HepG2 (cell line): ENCODE measurements around the gene GRHL1. TPM values are rescaled to one million over a fixed set of nuclear protein-coding genes. Genes with fewer than 3 reads are reported as not detected.

Experiments
- ELF4 ChIP-seq: sonication (generic); formaldehyde crosslinking; IDR thresholded peaks from 2 replicates; pipeline ENCODE4 v1.5.0; 2020; ENCODE audit warnings: missing genetic modification reagents, mild to moderate bottlenecking, moderate library complexity, borderline replicate concordance
- HIC2 ChIP-seq: sonication (generic); formaldehyde crosslinking; IDR thresholded peaks from 2 replicates; pipeline ENCODE4 v1.9.0; 2022; ENCODE audit warnings: low read depth, missing genetic modification reagents
- HOXA3 ChIP-seq: sonication (generic); formaldehyde crosslinking; IDR thresholded peaks from 2 replicates; pipeline ENCODE4 v1.5.0; 2020; ENCODE audit warnings: missing genetic modification reagents
- PBX2 ChIP-seq: IDR thresholded peaks from 2 replicates; pipeline ENCODE4 v1.6.1; 2016; ENCODE audit warnings: control low read depth
- RFX1 ChIP-seq: fragments of 450-650 bp; IDR thresholded peaks from 2 replicates; pipeline ENCODE4 v1.6.1; 2017
- ZBTB10 ChIP-seq: sonication (generic); formaldehyde crosslinking; IDR thresholded peaks from 2 replicates; pipeline ENCODE4 v1.4.0; 2020; ENCODE audit warnings: missing genetic modification reagents, borderline replicate concordance
- ZFP91 ChIP-seq: sonication (generic); formaldehyde crosslinking; IDR thresholded peaks from 2 replicates; pipeline ENCODE4 v1.9.0; 2022; ENCODE audit warnings: missing genetic modification reagents, mild to moderate bottlenecking, borderline replicate concordance
- ZHX2 ChIP-seq, 2 experiments: sonication (generic) in 1 of 2; formaldehyde crosslinking in 1 of 2; IDR thresholded peaks; 2 replicates each; pipeline versions ENCODE4 v1.6.1 to v1.9.0; 2014 to 2022; ENCODE audit warnings: antibody characterized with exemption in 1 of 2, borderline replicate concordance in 1 of 2, inconsistent platforms in 1 of 2, low read depth in 1 of 2, missing genetic modification reagents in 1 of 2
- ZNF343 ChIP-seq: sonication (generic); formaldehyde crosslinking; IDR thresholded peaks from 2 replicates; pipeline ENCODE4 v1.4.0; 2020; ENCODE audit warnings: mild to moderate bottlenecking, missing genetic modification reagents
- ZNF557 ChIP-seq: sonication (generic); formaldehyde crosslinking; IDR thresholded peaks from 2 replicates; pipeline ENCODE4 v1.4.0; 2020; ENCODE audit warnings: missing genetic modification reagents
- ZNF672 ChIP-seq: sonication (generic); formaldehyde crosslinking; IDR thresholded peaks from 2 replicates; pipeline ENCODE4 v1.8.1; 2022; ENCODE audit warnings: missing genetic modification reagents
- ZUFSP ChIP-seq: sonication (generic); formaldehyde crosslinking; IDR thresholded peaks from 2 replicates; pipeline ENCODE4 v1.9.0; 2021; ENCODE audit warnings: missing genetic modification reagents, mild to moderate bottlenecking, borderline replicate concordance
- polyA plus RNA-seq, 8 experiments: library from polyadenylated mRNA; depleted of rRNA in 3 of 8; stranded (reverse) in 7 of 8; unstranded in 1 of 8; fragments of >200 nt; fragmentation: Illumina TruSeq in 4 of 8; extraction: Trizol in 4 of 8; gene quantifications; 2 replicates each; pipeline versions ENCODE4 v1.2.1 to v1.2.3, GENCODE V29; 2011 to 2016; ENCODE audit warnings: low read depth in 4 of 8, missing spikeins in 1 of 8, mixed read lengths in 1 of 8; ENCODE audit not compliant: insufficient read depth in 1 of 8
- total RNA-seq, 5 experiments: library from RNA; depleted of rRNA; stranded (reverse); fragments of >200 nt; fragmentation: Illumina TruSeq; extraction: Trizol; gene quantifications; 2 replicates each; pipeline ENCODE4 v1.2.3, GENCODE V29; 2016; ENCODE audit warnings: low read depth in 1 of 5

Gene GRHL1
- total and polyA plus RNA-seq, 2 of the 13 experiments (the other 11 are each of a cell fraction or from before 2014, with no cell fraction given): 9.3 to 12.0 TPM

- TF ChIP-seq ZHX2 (IDR thresholded peaks at IDR 0.05; ENCODE audit: low read depth): no peak
- TF ChIP-seq ZHX2 (CRISPR knock-in tag; IDR thresholded peaks at IDR 0.05; ENCODE audit: borderline replicate concordance): no peak
- no peak for TF ChIP-seq RFX1
- no peak; the same call in 1 of the 2 replicates for TF ChIP-seq ZFP91 (CRISPR knock-in tag)
- no peak for TF ChIP-seq ZNF672 (CRISPR knock-in tag)
- TF ChIP-seq ELF4 (CRISPR knock-in tag): no peak
- TF ChIP-seq ZNF557 (CRISPR knock-in tag): no peak
- TF ChIP-seq HIC2 (CRISPR knock-in tag): no peak
- no peak for TF ChIP-seq ZBTB10 (CRISPR knock-in tag)
- TF ChIP-seq HOXA3: peak; percentile 77
- no peak for TF ChIP-seq ZUFSP (CRISPR knock-in tag)
- TF ChIP-seq ZNF343 (CRISPR knock-in tag): no peak
- no peak for TF ChIP-seq PBX2
Measured at GRCh38 chr2:9949239-9949991, 2.1 kb upstream of the GRHL1 start (continued).
